Measurements from ENCODE around the gene C20orf96.

The C20orf96 gene

DNA sequence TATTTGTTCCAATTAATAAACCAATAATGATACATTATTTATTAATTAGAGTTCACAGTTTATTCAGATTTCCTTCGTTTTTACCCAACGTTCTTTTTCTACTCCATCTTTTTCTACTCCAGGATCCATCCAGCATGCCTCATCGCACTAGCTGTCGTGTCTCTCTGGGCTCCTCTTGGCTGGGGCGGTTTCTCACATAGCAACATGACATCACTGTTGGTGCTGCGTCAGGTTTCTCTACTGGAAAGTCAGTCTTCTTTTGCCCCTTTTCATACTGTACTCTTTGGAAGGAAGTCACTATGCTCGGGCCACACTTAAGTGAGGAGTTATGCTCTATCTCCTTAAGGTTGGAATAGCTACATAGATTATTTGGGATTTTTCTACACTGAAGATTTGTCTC is 21.1 kb upstream of the C20orf96 start:
- DNase-seq = no peak

DNA sequence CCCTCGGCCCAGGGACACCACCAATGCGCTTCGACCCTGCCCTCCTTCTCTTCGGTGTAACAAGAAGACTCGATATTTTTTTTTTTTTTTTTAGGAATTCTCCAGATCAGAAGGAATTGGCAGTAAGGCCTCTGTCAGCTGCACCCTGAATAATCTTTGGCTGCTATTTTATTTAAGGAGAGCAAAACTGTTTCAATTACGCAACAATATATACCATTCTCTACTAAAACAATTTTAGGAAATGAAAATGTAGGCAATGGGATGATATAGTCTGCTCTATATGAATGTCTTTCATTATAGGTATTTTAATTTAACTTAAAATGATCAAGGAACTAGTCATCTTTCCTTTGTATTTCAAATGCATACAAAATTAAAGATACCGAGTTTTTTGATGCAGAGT is 20.1 kb upstream of the C20orf96 start:
- no peak for DNase-seq

DNA sequence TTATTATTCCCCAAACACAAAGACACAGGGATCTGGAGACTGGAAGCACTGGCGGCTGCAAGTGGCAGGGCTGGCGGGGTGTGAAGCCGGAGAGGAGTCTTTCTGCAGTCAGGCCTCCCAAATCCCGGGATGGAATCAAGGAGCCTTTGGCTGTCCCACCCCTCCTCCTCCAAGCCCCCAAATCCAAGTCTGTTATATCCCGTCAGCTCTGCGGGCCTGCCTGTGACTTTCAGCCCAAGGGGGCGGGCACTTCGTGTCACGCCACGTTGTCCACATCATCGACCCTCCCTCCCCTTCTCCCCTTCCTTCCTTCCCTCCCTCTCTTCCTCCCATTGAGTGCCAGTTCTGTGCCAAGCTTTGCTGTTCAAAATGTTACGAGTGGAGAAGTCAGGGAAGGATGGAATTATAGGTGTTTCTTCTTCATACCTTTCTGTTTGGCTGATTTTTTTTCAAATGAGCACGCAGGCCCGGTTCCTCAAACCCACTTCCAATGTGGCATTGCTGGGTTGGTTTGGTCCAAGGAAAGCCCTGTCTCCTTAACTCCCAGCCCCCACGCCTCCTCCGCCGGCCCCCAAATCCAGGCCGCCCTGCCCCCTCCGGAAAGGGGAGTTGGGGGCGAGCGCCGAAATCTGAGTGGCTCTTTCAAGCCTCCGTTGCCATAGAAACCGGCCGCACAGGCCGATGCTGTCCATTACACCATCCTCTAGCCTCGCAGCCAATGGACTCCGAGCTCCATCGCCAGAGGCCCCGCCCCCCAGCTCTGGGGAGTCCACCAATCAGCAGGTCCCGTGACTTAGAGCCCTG is 19.5 kb upstream of the C20orf96 start:
- peak; percentile 95 for DNase-seq

DNA sequence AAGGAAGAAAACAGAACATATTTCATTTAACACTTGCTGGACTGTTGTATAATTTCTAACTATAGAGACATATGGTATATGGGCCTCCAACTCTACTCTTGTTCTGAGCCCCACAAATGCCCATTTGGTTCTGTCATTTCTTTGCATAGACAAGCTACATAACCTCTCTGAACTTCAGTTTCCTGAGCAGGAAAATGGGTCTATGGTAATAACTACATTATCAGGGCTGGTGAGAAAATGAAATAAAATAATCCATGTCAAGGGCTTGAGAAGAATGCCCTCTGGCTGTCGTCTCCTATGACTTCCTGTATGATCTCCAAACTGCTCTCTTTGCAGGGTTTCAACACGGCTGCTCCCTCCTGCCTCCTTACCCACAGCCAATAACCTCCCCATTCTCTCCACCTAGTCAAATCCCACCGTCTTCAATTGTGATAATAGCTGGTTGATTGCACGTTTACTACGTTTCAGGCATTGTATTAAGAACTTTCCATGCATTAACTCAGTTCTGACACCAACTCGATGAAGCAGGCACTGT is 18.8 kb upstream of the C20orf96 start:
- no peak for DNase-seq

DNA sequence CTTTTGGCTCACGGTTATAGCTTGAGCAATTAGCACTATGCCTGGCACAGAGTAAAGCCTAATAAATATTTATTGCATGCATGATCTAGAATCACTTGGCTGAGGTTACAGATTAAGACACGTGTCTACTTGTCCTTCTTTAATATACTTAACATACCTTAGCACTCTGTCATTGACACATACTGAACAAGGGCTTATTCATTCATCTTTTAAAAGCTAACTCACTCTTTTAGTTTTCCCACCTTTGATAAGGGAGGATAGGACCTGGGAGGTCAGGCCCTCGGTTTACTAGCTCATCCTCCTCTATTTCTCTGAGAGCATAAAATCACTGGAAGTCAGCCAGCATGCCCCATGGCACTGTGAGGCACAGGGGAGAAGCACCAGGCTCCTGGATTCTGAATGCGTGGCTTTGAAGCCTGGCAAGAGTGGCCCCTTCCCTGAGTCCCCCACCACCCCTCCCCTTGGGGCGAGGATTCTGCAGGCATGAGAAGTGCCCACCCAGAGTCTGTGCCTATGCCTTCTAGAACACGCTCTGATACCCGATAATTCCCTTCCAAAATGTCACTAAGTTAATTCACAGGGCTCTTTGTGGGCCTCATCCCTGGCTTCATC is 18.0 kb upstream of the C20orf96 start:
- DNase-seq = no peak

DNA sequence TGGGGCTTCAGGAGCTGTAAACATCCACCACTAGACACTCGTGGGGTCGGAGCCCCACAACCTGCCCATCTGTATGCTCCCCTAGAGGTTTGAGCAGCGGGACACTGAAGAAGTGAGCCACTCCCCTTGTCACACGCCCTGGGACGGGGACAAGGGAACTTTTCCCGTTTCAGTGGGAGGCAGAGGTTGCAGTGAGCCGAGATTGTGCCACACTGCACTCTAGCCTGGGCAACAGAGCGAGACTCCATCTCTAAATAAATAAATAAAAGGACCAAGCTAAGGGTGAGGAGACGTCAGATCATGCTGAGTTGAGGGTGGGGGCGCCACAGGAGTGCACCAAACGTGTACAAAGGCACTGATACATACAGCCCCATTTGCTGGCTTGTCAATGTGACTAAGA is 15.2 kb upstream of the C20orf96 start:
- no peak for DNase-seq

DNA sequence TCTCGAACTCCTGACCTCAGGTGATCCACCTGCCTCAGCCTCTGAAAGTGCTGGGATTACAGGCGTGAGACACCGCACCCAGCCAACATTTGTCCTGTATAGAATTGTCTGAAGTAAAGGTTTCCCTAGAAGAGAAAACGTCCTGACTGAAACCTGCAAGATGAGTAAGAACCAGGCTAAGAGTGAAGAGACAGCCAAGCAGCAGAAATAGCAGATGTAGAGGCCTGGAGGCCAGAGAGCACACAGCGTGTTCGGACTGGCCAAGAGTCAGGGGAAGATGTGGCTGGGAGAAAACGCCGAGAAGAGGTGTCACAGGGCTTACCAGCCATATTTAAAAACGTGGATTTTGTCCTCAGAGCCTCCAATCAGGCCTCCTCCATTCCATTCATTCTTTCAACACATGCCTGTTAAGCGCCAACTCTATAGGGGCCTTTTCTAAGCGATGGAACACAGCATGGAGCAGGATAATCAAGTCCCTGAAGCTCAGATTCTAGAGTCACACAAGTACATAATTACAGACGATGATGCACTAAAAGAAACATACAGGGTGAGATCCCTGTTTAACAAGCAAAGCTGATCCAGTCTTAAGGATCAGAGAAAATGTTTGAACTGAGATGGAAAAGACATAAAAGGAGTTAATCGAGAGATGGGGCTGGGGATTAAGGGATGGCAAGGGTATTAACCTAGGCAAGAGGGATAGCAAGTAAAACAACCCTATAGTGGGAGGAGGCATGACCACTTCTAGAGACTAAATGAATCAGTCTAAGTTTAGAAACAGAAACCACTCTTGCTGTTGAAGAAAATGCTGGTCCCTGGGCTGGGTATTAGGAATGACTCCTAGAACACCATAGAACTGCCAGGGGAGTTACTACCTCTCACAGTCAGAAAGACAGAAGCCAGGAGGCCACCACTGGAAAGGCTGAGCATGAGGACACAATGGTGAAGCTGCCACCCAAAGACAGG is 11.6 kb upstream of the C20orf96 start:
- DNase-seq = no peak

DNA sequence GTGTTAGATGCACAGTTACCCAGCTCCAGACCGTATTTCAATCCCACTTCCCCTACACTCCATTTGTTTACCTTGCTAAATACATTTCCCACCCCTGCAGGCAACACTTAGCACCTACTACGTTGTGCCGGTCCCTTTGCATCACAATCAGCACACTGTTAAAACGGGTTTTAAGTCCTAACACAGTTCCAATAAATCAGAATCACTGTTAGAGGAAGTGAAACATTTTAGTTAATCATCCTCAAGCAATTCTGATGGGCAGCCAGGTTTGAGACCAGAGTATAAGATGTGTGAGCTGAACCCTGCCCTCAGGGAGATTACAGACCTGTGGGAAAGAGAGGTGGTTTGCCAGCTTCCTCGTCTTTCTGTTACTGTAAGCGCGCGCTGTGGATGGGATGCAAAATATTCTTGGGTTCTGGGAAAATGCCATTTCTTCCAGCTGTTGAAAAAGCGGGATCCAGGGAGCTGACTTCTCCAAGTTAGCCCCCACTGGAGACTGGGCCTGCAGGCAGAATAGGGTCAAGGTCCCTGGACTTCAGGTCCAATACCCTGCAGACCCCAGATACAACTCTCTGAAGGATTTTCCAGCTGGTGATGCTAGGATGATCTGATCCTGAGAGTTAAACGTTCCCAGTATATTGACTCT is 9.9 kb upstream of the C20orf96 start:
- no peak for DNase-seq

DNA sequence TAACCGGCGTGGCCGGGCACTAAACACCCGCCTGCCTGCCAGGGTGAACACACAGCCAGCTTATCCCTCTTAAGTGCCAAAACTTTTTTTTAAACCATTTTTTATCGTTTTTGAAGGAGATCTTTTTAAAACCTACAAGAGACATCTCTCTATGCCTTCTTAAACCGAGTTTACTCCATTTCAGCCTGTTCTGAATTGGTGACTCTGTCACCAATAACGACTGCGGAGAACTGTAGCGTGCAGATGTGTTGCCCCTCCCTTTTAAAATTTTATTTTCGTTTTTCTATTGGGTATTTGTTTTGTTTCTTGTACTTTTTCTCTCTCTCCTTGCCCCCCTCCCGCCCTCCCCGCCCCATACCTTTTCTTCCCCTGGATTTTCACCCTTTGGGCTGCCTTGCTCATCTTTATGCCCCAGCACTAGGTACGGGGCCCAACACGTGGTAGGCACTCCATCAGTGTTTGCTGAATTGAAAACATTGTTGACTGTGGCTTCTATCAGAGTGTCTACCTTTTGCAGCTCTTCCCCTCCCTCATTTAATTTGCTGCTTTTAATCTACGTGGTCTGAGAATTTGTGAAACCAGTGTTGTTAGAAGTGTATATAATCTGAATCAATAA is 8.3 kb upstream of the C20orf96 start:
- no peak for DNase-seq

DNA sequence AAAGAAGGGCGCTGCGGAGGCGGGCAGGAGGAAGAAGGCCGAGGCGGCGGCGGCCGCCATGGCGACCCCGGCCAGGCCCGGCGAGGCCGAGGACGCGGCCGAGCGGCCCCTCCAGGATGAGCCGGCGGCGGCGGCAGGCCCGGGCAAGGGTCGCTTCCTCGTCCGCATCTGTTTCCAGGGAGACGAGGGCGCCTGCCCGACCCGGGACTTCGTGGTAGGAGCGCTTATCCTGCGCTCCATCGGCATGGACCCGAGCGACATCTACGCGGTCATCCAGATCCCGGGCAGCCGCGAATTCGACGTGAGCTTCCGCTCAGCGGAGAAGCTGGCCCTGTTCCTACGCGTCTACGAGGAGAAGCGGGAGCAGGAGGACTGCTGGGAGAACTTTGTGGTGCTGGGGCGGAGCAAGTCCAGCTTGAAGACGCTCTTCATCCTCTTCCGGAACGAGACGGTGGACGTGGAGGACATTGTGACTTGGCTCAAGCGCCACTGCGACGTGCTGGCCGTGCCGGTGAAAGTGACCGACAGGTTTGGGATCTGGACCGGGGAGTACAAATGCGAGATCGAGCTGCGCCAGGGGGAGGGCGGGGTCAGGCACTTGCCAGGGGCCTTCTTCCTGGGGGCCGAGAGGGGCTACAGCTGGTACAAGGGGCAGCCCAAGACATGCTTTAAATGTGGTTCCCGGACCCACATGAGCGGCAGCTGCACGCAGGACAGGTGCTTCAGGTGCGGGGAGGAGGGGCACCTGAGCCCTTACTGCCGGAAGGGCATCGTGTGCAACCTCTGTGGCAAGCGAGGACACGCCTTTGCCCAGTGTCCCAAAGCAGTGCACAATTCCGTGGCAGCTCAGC is 7.6 kb upstream of the C20orf96 start:
- DNase-seq = peak; percentile 75

DNA sequence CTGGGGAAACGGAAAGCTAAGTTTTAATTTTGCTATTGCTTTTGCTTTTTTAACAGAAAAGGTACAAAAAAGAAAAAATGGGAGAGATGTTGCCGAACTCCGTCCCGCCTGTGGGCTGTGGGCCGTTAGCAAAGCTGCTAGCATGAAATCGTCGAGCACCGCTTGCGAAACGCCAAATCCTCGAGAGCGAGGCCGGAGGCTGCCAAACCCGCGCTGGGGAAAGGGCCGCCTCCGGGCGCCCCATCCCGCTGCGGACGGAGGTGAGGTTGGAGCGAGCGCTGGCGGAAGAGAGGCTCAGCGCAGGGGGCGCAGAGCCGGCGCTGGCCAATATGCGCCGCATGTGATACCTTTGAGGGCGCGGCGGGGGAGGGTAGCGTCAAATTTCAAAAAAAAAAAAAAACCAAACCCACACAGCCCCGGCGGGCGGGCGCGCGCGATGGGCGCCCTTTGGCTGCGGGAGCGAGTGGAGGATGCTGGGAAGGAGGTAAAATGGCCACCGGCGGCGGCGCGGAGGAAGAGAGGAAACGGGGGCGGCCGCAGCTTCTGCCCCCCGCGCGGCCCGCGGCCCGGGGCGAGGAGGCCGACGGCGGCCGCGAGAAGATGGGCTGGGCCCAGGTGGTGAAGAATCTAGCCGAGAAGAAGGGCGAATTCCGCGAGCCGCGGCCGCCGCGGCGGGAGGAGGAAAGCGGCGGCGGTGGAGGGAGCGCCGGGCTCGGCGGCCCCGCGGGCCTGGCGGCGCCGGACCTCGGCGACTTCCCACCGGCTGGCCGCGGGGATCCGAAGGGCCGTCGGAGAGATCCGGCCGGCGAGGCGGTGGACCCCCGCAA is 6.8 kb upstream of the C20orf96 start, which contains the start of gene ZCCHC3:
Gene ZCCHC3, plus strand, starts transcription at position 473 of the 827 bp plus-strand sequence. Its CDS starts 17 bp downstream, at position 490.
- DNase-seq = peak; percentile 90

DNA sequence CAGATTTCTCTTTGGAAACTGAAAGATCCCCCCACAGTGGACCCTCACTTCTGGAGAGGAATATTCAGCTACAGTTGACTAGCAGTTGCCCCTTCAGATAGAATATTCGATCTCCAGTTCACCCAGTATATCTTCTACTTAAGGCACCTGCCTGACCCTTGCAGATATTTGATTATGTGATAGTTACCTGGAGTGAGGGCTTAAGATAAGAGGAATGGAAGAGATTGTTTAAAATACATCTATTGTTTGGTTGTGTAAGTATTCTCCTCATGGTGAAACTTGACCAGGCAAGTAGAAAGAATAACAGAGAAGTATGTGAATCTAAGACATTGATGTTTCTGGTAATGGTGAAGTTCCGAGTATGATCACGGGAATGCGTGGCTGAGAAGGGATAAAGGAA is 5.3 kb upstream of the C20orf96 start:
- DNase-seq = no peak

DNA sequence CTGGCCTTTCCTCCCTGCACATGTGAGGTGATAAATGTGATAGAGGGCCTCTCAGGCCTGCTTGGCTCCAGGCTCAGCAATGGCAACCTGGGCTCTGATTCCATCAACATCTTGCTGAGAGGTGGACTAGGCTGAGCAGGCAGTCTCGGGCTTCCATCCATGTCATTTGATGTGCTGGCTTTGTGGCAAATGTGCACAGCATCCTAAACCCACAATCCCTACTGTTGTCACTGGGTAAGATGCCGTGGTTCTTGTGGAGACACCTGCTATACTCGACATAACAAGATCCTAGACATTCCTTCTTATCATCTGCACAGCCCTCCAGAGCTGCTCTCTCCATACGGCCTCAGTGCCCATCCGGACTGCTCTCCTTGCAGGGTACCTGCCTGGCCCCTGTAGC is 4.1 kb upstream of the C20orf96 start:
- DNase-seq = no peak

DNA sequence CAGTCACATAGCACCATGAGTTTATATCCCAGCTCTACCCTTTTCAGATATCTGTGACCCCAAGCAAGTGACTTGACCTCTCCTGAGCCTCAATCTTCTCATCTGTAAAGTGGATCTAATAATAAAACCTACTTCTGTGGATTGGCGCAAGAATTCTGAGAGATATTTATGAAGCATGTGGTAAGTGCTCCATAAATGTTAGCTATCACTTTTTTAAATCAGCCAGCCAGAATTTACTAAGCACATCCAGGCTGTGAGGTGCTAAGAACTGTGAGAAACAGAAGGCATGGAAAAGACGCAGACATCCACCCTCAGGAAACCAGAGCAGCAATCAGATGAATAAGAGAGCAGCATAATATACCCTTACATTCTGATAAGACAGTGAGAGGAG is 862 bp downstream of the C20orf96 start:
- DNase-seq = peak; percentile 52

DNA sequence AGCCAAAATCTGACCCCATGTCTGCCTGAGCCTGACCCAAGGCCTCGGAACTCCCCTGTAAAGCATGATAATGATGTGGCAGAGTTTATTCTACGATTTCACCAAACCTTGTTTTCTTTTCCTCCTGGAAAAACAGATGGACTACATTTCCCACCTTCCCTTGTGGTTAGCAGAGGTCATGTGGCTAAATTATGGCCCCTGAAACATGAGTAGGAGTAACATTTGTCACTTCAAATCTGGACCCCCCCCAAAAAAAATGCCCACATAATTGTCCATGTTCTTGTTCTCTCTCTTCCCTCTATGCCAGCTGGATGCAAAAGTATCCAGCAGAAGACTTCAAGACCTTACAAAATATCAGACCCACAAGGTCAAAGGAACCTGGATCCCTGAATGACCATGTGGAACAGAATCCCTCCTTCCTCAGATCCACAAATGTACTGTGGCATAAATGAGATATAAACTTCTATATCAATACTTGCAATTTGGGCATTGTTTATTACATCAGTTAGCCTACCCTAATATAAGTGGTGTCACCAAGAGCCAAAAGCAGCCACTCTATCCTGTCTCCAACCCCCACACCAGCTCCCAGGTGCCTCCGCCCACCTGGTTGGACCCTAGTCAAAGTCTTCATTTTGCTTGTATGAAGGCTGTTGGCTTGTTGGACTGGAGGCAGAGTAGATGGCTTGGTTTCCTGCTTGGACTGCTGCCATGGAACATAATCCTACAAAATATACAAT is 1.4 kb downstream of the C20orf96 start:
- DNase-seq = no peak

DNA sequence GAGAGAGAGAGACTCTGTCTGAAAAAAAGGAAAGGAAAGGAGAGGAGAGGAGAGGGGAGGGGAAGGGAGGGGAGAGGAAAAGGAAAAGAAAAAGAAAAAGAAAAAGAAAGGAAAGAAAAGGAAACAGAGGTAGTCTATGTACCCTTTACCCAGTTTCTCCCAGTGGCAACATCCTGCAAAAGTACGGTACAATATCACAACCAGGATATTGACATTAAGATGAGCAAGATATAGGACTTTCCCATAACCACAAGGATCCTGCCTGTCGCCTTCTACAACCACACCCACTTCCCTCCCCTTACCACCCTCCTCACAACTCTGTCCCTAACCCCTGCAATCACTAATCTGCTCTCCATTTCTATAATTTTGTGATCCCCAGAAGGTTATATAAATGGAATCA is 4.0 kb downstream of the C20orf96 start:
- DNase-seq = no peak

DNA sequence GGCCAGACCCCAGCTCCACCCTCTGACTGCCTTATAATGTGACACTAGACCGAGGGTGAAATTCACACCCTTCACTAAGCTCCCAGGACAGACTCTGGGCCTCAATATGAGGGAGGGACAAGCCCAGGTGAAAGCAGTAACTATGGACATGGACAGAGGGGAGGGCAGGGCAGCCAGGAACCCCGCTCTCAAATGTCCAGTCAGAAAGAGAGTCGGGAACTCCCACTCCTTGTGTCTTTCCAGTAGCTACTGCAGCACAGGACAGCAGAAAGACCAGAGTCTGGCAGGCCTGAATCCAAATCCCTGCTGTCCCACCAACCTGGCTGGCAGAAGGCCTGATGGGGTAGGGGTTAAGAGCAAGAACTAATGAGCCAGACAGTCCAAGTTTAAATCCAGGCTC is 6.4 kb downstream of the C20orf96 start:
- DNase-seq = no peak

DNA sequence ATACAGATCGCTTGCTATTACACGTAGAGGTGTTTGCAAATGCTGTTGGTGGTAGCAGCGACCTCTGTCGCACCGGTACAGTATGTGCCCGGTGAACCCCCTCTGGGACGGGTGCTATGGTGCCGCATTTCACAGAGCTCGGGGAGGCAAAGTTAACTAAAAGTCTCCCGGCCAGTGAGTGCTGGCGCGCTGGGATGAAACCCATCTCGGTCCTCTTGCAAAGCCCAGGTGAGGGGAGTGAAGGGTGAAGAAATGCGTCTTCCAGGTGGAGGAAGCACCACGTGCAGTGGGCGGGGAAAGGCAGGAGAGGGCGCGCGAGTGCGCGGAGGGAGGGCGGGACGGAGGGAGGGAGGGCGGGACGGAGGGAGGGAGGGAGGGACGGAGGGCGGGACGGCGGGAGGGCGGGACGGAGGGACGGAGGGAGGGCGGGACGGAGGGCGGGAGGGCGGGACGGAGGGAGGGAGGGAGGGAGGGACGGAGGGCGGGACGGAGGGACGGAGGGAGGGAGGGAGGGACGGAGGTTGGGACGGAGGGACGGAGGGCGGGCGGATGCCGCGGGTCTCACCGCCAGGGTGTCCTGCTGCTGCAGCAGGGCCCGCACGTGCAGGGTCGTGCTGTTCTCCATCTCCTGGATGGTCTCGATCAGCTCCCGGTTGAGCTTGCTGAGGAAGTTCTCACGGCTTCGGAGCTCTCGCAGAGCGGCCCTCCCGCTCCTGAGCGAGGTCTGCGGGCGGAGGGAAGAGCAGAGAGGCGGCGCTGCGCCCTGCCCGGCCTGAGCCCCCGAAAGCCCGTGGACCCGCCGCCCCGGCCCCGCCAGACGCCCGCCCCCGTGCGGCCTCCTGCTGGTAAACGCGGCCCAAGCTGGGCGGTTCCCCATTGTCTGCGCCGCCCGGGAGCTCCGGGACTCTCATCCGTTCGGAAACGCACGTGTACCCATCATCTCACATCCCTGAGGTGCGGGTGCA is 11.7 kb downstream of the C20orf96 start:
- DNase-seq = no peak

Measured in hematopoietic multipotent progenitor cell treated with erythropoietin and hydrocortisone succinate and interleukin-3 and kit ligand, for 8 days (in vitro differentiated cells).